ENCODE measurements around the gene TOX2. TPM values are rescaled to one million over a fixed set of nuclear protein-coding genes. Genes with fewer than 3 reads are reported as not detected.

Gene TOX2
- total RNA-seq, 2 donors from 2014 or later, result 4.0 to 5.6 TPM

Other genes with a start within 250 kb of the TOX2 start
- gene MYBL2, start 247.7 kb upstream of the TOX2 start, total RNA-seq, result 100 to 1,000 TPM in 1 of 2 donors, 10 to 100 TPM in 1; 62.0 to 109 TPM
- gene GTSF1L, start 187.8 kb upstream of the TOX2 start, total RNA-seq, result not detected